NCI-H1417 (cell line): ENCODE results near the gene MAPT.
"Not testable (repeated sequence)": the region's sequence is repeated elsewhere in the genome, so short reads cannot be mapped to it uniquely, and the experiment has no call there.

Experiments
- DNase-seq, 3 experiments: peaks; one replicate each; lab custom pipeline; 2025; lab: John Stamatoyannopoulos, UW

MAPT gene

GRCh38 chr17:45862127-45862526, 32.2 kb upstream of the MAPT start:
- not testable (repeated sequence) for DNase-seq

GRCh38 chr17:45863857-45864654, 30.3 kb upstream of the MAPT start:
- no peak for DNase-seq

DNA sequence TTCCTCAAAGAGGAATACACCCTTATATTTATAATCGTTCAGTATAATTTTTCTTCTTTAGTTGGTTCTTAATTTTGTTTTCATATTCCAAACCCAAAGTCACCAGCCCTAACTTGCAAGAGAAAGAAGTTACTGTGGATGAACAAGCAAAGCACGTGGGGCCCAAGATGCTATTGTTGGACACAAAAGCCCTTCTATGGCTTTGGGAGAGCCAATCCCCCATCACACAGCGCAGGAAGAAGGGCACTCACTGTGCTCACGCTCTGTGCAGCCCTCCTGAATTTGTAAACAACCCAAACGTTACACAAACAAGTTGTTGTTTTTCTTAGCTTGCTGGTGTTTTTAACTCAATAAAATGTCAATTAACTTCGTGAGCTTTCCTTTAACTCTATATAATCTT, 27.2 kb upstream of the MAPT start:
- no peak for DNase-seq

GRCh38 chr17:45867702-45868101, 26.7 kb upstream of the MAPT start:
- peak in 1 of 3 experiments; percentile 17 for DNase-seq

GRCh38 chr17:45868276-45868675, 26.1 kb upstream of the MAPT start:
- no peak for DNase-seq

DNA sequence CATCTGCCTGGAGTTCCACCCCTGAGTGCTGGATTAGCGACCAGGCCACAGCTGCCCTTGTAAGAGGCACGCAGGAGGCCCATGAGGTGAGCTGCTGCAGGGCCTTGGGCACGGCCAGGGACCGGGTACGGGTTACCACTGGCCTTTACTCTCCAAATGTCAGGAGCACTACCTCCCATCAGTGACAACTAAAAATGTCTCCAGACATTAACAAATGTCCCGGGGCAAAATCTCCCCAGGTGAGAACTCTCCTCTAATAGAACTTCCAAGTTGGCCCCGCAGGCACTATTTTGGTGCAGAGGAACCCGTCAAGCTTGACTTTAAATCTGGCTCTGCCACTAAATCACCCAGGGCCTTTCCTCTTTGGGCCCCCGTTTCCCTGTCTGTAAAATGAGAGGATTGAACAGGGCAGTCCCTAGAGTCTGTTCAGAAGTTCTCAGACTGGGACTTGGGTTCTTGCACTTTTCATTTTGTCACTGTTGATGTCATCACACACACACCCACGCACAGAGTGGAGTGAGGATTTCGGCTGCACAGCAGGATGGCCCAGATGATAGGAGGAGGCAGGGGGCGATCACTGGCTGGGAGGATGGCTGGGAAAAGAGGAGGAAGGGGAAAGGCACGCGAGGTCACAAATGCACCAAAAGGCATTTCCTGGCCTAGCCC, 24.5 kb upstream of the MAPT start:
- no peak for DNase-seq

- no peak for DNase-seq
Measured at GRCh38 chr17:45870342-45870974, 23.9 kb upstream of the MAPT start.

DNA sequence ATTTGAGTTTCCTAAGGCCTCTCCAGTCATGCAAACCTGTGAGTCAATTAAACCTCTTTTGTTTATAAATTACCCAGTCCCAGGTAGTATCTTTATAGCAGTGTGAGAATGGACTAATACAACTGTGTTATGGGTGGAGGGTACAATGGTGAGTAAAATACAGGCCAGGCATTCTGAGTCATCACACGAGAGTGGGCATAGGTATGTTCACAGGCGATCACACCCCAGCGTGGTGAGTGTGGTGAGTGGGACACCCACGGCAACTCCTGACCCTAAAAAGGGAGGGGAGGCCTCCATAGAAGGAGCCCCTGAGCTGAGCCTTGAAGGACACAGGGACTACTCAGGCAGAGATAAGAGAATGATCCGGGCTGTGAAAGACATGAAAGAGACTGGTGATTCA, 22.6 kb upstream of the MAPT start:
- no peak for DNase-seq

- peak in 1 of 3 experiments; percentile 30 for DNase-seq
Measured at GRCh38 chr17:45873728-45874127, 20.6 kb upstream of the MAPT start.

DNA sequence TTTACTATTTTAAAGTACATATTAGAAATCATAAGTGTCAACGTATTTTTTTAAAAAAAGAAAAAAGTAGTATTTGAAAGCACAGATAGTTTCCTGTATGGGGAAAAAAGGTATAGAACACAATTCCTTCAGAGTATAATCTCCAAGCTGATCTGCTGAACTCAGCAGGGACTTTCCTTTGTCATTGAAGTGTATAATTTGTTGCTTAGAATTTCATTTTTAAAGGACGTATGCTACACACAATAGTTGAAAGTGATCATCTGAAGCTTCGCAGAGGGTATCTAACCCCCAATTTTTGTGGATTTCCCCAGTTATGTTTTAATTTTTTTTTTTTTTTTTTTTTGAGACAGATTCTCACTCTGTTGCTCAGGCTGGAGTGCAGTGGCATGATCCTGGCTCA, 20.2 kb upstream of the MAPT start:
- DNase-seq = no peak

DNA sequence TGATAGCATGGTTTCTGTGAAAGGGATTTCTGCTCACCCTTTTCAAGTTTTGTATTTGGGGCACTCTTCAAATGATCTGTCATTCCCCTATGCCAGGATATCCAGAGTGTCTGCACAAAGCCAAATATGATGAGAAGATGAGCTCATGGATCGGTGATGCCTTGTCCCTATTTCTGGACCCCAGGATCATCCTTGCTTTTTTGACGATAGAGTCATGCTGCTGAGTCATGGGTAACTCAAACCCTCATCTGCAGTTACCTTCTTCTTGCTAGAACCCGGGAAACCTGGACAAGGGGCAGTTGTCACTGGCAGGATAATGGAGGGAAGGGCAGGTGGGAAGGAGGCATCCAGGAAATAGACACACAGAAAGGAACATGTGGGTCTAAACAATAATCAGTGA, 17.8 kb upstream of the MAPT start:
- DNase-seq = no peak

DNA sequence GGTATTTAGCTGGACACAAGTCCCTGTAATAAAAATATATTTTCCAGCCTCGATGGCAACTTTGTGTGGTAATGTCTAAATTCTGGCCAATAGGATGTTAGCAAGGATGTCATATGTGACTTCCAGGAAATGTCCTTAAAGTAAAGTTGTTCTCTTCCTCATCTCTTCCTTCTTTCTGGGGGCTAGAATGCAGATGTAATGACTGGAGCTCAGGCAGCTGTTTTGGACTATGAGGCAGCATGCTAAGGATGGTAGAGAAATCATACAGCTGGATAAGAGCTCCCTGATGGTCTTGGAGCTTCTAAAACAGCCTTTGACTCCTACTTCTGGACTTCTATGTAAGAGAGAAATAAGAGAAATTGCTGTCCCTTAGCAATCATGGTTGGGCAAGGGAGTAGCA, 16.9 kb upstream of the MAPT start:
- DNase-seq = no peak

GRCh38 chr17:45883063-45883462, 11.3 kb upstream of the MAPT start:
- no peak for DNase-seq

DNA sequence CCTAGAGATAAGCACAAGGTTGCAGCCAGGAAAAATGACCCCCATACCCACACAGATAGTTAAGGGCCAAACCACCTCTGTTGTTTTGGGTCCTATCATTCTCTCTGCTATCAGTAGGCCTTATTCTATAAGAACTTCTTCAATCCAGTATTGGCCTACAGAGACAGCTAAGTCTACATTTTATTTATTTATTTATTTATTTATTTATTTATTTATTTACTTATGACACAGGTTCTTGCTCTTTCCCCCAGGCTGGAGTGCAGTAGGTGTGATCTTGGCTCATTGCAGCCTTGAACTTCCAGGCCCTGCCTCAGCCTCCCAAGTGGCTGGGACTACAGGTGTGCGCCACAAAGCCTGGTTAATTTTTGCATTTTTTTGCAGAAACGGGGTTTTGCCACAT, 7.5 kb upstream of the MAPT start:
- no peak for DNase-seq

GRCh38 chr17:45888392-45888791, 6.0 kb upstream of the MAPT start:
- DNase-seq = no peak

- DNase-seq = peak in 1 of 3 experiments; percentile 4
Measured at GRCh38 chr17:45889579-45889978, 4.8 kb upstream of the MAPT start.

DNA sequence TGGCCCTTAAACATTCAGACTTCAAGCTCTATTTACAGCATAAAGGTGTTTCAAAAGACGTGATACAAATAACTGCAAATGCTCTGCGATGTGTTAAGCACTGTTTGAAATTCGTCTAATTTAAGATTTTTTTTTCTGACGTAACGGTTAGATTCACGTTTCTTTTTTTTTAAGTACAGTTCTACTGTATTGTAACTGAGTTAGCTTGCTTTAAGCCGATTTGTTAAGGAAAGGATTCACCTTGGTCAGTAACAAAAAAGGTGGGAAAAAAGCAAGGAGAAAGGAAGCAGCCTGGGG, 681 bp upstream of the MAPT start:
- DNase-seq = no peak

DNA sequence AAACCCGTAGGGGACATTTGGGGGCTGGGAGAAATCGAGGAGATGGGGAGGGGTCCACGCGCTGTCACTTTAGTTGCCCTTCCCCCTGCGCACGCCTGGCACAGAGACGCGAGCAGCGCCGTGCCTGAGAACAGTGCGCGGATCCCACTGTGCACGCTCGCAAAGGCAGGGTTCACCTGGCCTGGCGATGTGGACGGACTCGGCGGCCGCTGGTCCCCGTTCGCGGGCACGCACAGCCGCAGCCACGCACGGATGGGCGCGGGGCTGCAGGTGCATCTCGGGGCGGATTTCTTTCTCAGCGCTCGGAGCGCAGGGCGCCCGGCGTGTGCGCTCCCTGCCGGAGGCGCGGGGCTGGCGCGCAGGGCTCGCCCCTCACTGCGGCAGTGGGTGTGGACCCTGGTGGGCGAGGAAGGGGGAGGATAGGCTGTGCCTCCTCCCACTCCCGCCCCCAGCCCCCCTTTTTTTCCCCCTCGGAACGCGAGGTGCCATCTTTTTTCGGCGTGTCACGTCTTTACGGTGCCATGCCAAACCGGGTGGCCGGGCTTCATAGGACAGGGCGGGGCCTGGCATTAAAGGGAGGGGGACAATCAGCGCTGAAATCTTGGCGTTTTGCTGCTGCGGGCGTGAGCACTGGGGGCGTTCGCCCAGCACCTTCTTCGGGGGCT, 1.1 kb downstream of the MAPT start:
- peak; percentile 46 to 72 (median 70) for DNase-seq

DNA sequence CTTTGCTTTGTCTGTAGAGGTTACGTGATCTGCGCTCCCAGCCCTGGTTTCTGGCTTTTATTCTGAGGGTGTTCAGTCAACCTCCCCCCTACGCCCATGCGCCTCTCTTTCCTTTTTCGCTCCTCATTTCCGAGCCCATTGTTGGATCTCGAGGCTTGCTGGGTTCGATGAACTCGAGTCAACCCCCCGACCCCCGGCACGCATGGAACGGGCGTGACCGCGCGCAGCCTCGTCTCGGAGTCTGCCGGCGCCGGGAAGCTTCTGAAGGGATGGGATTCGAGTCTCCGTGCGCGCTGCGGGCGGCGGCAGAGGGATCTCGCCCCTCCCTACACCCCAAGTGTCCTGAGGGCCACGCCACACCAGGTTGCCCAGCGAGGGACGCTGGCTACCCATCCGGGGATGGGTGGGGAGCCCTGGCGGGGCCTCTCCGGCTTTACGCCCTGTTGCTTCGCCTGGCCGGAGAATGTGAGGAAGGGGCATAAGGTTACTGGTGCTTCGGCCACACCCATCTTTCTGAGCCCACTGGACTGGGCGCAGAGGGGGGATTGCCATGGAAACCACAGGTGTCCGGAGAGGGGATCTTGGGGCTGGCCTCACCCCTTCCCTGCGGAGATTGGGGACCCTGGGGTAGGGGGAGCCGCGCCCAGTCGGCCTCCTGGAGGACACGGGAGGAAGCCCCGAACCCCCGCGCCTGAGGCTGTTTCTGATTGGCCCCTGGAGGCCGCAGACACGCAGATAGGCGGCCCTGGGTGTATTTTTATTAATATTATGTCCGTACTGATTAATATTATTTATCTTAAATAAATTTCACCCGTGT, 1.8 kb downstream of the MAPT start:
- DNase-seq = peak; percentile 16 to 65 (median 59)

DNA sequence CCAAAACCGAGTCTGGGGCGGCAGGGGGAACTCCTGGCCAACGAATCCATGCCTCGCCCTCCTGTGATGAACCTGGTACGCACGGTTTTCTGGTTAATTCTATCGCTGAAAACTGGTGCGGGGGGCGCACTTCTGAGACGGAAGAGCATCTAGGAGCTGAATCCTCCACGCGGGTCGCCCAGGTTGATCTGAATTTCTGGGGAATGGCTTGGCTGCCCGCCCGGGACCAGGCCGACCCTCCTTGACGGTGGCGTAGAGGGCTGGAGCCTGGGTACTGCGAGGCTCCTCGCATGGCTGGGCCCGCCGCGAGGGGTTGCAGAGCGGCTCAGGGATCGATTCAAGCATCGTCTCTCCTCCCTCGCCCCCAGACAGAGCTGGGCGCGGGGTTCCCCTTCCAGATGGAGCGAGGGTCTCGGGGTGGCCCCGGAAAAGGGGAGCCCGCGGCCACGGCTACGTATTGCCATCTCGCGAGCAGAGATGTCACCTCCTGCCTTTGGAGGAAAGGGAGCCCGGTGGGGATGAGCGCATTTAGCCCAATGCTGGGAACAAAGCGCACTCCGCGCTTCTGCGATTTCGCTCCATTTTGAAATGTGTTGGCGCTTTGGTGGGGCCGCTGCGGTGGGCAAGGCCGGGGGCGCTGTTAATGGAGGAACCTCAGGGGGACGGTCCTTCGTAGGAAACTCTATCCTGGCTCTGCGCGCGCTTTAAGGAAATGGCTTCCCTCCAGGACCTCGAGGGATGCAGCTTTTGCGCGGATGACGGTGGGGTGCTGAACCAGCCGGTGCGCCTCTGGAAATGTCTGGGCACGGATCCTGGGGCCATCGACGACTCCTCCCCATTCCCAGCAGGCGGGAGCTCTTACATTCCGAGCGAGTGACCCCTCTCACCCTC, 2.7 kb downstream of the MAPT start:
- peak in 2 of 3 experiments; percentile 66 to 69 for DNase-seq

- no peak for DNase-seq
Measured at GRCh38 chr17:45900136-45900535, 5.8 kb downstream of the MAPT start.
